Lung (tissue), 12 donors: ENCODE data around the gene TMEM170A. TPM values are rescaled to one million over a fixed set of nuclear protein-coding genes. Genes with fewer than 3 reads are reported as not detected.

Experiments
- ATAC-seq: fragments of 200-7000 bp; cut with Tn5 transposase; one replicate; pipeline ENCODE4 v1.9.1; 2020; ENCODE audit warnings: moderate number of reproducible peaks; ENCODE audit not compliant: insufficient read depth, low FRiP score
- DNase-seq, 3 donors: peaks; one replicate each; pipeline ENCODE4 v3.0.0-alpha.2; 2013 to 2017
- H3K27ac ChIP-seq, 2 donors: one replicate each; pipeline ENCODE4 v1.5.1; 2013; ENCODE audit warnings: mild to moderate bottlenecking in 2 of 2, moderate library complexity in 2 of 2, control low read depth in 1 of 2, inconsistent platforms in 1 of 2, low read depth in 1 of 2, low read length in 1 of 2
- H3K27me3 ChIP-seq, 3 donors: one replicate each; pipeline ENCODE4 v1.5.1; 2013; ENCODE audit warnings: low read length in 2 of 3; ENCODE audit not compliant: control insufficient read depth in 3 of 3, insufficient read depth in 3 of 3
- H3K36me3 ChIP-seq, 4 donors: one replicate each; pipeline ENCODE4 v1.5.1; 2013; ENCODE audit warnings: low read length in 4 of 4, mild to moderate bottlenecking in 1 of 4, moderate library complexity in 1 of 4; ENCODE audit not compliant: control insufficient read depth in 4 of 4, insufficient read depth in 4 of 4
- H3K4me1 ChIP-seq, 5 donors: one replicate each; pipeline ENCODE4 v1.5.1; 2013; ENCODE audit warnings: low read length in 5 of 5, mild to moderate bottlenecking in 2 of 5, moderate library complexity in 1 of 5; ENCODE audit not compliant: control insufficient read depth in 5 of 5, insufficient read depth in 5 of 5
- H3K4me3 ChIP-seq: one replicate; pipeline ENCODE4 v1.5.1; 2013; ENCODE audit warnings: mild to moderate bottlenecking, control low read depth, moderate library complexity
- H3K9ac ChIP-seq, 2 donors: one replicate each; pipeline ENCODE4 v1.5.1; 2013; ENCODE audit warnings: low read length in 2 of 2, control low read depth in 1 of 2; ENCODE audit not compliant: insufficient read depth in 1 of 2
- H3K9me3 ChIP-seq, 4 donors: one replicate each; pipeline ENCODE4 v1.5.1; 2013; ENCODE audit warnings: low read length in 3 of 4, mild to moderate bottlenecking in 1 of 4, moderate library complexity in 1 of 4; ENCODE audit not compliant: control insufficient read depth in 4 of 4, insufficient read depth in 3 of 4
- WGBS, 2 donors: extraction: QIAGEN DNeasy Blood & Tissue Kit; methylation state at CpG; one replicate each; pipeline ENCODE4 v1.1.7; 2013; 5-methylcytosine and 5-hydroxymethylcytosine counted together
- polyA plus RNA-seq, 2 donors: library from polyadenylated mRNA; stranded (reverse); fragments of 200-250 nt; gene quantifications; one replicate each; pipeline ENCODE4 v1.2.1, GENCODE V29; 2013
- total RNA-seq, 2 donors: library from RNA; depleted of rRNA in 1 of 2; stranded (reverse); fragments of >200 nt in 1 of 2; gene quantifications; one replicate each; pipeline ENCODE4 v1.2.1, GENCODE V29; 2014 to 2021
- TF ChIP-seq, protein P1 (sequence below): IDR thresholded peaks from 2 replicates; pipeline ENCODE4 v1.5.1; 2012; ENCODE audit warnings: mild to moderate bottlenecking; ENCODE audit errors: control extremely low read depth, extremely low read depth
- donor health status: control.
- donor health status: control.
- donor health status: Bipolar disorder and iron deficiency.
- donor health status: healthy.
- donor health status: DM: yes; HTN: yes; CAD: no.

TMEM170A gene
- total and polyA plus RNA-seq, 4 donors: 8.2 to 37.9 (median 15.2) TPM

DNA sequence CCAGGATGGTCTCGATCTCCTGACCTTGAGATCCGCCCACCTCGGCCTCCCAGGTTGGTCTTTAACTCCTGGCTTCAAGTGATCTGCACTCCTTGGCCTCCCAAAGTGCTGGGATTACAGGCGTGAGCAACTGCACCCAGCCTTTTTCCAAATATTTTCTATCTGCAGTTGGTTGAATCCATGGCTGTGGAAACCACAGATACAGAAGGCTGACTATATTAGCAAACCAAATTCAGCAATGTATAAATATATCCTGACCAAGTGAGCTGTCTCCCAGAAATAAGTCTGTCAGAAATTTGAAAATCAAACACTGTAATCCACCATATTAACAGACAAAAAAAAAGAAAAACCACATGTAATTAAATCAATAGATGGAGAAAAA, 40.8 kb downstream of the TMEM170A start:
- no peak overlapping the region for H3K4me3 ChIP-seq
- ATAC-seq: no peak
- no peaks in the 10 kb centered on the region for H3K27me3 ChIP-seq
- TF ChIP-seq, protein P1, sequence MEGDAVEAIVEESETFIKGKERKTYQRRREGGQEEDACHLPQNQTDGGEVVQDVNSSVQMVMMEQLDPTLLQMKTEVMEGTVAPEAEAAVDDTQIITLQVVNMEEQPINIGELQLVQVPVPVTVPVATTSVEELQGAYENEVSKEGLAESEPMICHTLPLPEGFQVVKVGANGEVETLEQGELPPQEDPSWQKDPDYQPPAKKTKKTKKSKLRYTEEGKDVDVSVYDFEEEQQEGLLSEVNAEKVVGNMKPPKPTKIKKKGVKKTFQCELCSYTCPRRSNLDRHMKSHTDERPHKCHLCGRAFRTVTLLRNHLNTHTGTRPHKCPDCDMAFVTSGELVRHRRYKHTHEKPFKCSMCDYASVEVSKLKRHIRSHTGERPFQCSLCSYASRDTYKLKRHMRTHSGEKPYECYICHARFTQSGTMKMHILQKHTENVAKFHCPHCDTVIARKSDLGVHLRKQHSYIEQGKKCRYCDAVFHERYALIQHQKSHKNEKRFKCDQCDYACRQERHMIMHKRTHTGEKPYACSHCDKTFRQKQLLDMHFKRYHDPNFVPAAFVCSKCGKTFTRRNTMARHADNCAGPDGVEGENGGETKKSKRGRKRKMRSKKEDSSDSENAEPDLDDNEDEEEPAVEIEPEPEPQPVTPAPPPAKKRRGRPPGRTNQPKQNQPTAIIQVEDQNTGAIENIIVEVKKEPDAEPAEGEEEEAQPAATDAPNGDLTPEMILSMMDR: no peak
- DNase-seq: no peak
- no peaks in the 10 kb centered on the region for H3K9me3 ChIP-seq
- 85 to 96% methylated on average over 4 of the region's 4 CpGs for WGBS, 2 donors
- H3K27ac ChIP-seq: no peak overlapping the region
- peaks cover 0 to 11% (median 2%) of the 10 kb centered on the region in 5 donors for H3K4me1 ChIP-seq
- H3K9ac ChIP-seq: no peak overlapping the region
- peaks cover 0 to 2% (median 0%) of the 10 kb centered on the region in 4 donors for H3K36me3 ChIP-seq

DNA sequence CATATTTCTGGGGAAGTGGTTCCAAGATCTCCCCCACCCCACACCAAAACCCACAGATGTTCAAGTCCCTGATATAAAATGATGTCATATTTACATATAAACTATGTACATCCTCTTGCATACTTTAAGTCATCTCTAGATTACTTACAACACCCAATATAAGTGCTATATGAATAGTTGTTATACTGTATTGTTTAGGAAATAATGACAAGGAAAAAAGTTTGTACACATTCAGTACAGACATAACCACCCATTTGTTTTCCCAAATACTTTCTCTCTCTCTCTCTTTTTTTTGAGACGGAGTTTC, 42.7 kb downstream of the TMEM170A start:
- H3K9me3 ChIP-seq: no peaks in the 10 kb centered on the region
- H3K27ac ChIP-seq: peak overlapping the region in 1 of 2 donors; percentile 45
- no peak for DNase-seq
- no peak for ATAC-seq
- peaks cover 0 to 1% (median 0%) of the 10 kb centered on the region in 4 donors for H3K36me3 ChIP-seq
- H3K9ac ChIP-seq: peak overlapping the region in 1 of 2 donors; percentile 47
- H3K4me1 ChIP-seq: peaks cover 0 to 21% (median 4%) of the 10 kb centered on the region in 5 donors
- 86 to 95% methylated on average over 1 of the region's 1 CpG for WGBS, 2 donors
- H3K4me3 ChIP-seq: no peak overlapping the region
- H3K27me3 ChIP-seq: no peaks in the 10 kb centered on the region
- TF ChIP-seq, protein P1: no peak

DNA sequence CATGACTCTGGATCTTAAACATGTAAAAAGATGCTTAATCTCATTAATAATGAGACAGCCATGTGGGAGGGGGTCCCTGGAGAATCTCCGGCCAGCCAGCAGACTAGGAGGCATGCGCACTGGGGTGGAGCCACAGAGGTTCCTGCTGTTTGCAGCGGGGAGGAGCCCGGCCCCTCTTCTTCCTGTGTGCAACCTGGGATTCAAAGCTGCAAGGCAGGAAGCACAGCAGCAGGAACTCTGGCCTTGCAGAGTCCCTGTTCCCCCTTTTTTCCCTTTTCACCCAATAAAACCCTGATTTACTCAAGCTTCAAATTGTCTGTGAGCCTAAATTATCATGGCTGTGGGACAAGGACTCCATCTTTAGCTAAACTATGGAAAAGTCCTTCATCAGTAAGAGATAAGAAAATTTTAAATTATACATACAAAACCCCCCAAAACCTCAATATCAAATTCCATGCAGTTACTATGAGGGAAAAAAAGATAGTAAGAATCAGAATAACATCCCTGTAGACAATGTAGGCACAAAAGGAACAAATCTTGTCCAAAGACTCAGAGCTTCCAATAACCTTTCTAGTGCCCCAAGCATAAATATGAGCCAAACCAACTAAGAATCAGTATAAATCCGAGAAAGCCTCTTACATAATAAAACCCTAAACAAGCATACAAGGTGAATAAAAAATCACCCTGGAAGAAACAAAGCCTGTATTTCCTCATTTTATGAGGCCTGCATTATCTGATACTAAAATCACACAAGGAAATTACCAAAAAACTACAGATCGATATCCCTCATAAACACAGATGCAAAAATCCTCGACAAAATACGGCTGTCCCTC, 43.3 kb downstream of the TMEM170A start:
- ATAC-seq: peak; percentile 41
- H3K27me3 ChIP-seq: no peaks in the 10 kb centered on the region
- TF ChIP-seq, protein P1: no peak
- DNase-seq: peak; percentile 62 to 73 (median 65)
- peak overlapping the region in 1 of 2 donors; percentile 47 for H3K9ac ChIP-seq
- no peaks in the 10 kb centered on the region for H3K9me3 ChIP-seq
- peak overlapping the region in 1 of 2 donors; percentile 45 for H3K27ac ChIP-seq
- peaks cover 0 to 1% (median 0%) of the 10 kb centered on the region in 4 donors for H3K36me3 ChIP-seq
- H3K4me3 ChIP-seq: no peak overlapping the region
- H3K4me1 ChIP-seq: peaks cover 0 to 21% (median 6%) of the 10 kb centered on the region in 5 donors
- 10 to 27% methylated on average over 8 of the region's 8 CpGs for WGBS, 2 donors
